DMS114 treated with DMSO at 0.1 percent for 48 hours (cell line): ENCODE measurements around the gene PCDH12.
A peak's percentile ranks its signal among the peaks of the same experiment; 100 is the strongest.

Source experiments
- DNase-seq: peaks from one replicate; lab custom pipeline; 2025; ENCODE audit not compliant: unreplicated experiment; lab: John Stamatoyannopoulos, UW

PCDH12 gene

DNA sequence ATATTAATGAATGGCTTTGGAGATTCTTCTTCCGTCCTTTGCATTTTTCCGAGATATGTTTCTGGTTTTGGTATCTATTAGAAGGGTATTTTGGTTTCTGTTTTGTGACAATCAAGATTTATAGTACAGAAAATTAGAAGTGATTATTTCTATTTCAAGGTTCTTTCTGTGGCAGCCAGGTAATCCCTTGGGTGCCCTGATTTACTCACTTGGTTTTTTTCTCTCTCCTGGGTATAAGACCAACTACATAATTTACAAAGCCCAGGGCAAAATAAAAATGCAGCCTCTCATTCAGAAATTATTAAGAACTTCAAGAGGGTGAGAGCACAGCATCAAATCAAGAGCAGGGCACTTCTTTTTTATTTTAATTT is 8.9 kb upstream of the PCDH12 start:
- no peak for DNase-seq

DNA sequence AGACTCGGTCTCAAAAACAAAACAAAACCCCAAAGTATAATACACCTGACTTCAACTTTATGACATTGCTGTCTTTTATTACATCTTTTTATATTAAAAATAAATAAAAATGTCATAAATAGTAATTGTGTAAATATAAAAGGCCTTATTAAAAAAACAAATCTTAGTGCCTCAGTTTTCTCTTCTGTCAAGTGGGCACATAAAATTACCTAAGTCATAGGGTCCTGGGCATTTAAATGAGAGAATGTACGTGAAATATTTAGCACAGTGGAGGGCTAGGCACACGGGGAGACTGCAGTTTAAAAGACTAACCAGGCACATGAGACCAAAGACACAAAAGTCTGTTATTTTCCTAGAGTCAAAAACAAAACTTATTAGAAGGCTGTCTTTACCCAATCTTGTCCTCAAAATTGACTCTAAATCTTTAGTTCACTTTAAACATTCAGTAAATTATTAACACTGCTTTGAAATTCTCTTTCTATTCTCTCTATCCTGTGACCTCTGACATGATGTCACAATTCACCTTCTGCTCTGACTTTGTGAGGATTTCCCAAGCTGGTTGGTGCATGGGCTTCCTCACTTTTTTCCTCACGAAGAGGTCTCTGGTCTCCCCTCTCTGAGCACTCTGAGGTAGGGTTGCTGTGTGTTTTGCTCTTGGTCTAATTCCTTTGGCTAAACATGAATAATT is 8.4 kb upstream of the PCDH12 start:
- DNase-seq = no peak

DNA sequence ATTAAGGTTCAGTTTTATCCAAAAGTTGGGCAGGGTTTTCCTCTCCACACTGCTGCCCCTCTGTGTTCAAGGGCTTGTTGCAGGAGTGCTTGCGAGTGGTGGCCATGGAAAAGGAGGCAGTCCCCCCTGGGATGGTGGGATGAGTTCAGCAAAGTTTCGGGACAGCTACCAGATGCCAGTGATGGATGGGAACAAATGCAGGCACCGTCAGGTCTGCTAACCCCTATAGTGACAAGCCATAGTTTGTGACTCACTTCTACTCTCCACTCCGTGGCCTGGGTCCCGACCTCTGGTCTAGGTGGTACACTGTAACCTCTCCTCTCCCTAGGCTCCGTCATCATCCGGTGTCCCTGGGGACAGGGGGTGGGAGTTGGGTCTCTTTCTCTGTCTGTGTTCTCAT is 7.1 kb upstream of the PCDH12 start:
- no peak for DNase-seq

DNA sequence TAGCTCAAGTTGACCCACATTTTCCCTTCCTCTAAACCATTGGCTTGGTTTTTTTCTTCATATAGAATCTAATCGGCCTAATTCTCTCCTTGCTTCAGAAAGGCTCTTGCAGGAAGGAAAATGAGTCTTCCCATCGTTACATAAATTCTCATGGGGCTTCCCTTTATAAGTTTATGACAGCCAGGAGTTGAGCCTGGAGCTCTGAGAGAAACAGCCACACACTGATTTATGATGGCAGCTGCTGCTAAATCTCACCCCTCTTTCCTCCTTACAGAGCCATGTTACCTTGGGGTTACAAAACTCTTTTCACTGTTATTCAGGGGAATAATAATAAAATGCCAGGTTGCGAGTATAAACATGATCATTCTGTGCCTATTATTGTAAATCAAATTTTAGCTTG is 5.7 kb upstream of the PCDH12 start:
- no peak for DNase-seq

DNA sequence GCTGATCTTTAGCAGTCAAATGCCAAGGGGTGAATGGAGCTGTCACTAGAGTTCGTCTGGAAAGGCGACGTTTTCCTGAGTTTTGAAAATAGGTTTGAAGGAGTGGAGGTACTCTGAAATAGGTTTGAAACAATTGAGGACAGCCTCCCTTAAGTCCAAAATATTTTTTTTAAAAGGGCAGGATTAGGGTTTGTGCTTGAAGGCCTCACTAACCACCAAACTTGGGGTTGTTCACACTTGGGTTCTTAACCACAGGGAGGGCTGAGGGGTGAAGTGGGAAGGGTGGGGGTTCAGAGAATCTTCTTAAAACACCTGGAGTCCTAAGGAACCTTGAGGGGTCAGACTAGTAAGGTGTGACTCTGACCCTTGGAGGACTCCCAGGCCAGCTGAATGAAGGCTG is 3.5 kb upstream of the PCDH12 start:
- DNase-seq = no peak

DNA sequence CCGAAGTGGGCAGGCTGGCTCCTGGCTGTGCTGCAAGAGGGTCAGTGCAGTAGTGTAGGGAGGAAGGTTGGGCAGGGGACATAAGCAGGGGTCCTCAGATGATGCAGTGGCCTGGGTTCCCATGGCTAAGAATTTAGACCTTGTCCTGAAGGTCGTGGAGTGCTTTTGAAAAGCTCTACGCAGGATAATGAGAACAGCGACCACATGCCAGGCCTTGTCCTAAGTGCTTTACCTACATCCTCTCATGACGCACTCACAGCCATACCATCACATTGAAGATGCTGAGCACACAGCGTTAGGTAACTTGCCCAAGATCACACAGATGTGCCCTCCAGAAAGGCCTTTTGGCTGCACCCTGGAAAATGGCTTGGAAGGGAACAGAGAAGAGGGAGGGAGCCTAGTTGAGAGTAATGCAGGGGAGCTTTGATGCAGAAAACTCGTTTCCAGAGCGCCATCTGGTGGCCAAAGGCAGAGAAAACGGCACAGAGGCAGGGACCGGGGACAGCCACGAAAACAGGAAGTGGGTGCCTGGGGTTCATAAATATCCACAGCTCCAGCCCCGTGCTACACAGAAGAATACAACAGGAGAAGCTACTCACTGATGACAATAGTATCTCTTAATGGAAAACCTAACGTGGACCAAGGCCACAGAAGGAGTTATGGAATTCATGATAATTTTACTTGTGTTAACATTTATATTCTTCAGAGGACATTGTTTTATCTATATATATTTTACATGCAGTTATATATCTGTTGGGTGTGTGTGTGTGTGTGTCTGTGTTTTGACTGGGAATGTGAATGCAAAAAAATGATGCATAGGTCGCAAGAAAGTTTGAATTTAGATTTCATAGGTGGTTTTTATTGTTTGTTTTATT is 2.7 kb upstream of the PCDH12 start:
- DNase-seq = peak; percentile 75

DNA sequence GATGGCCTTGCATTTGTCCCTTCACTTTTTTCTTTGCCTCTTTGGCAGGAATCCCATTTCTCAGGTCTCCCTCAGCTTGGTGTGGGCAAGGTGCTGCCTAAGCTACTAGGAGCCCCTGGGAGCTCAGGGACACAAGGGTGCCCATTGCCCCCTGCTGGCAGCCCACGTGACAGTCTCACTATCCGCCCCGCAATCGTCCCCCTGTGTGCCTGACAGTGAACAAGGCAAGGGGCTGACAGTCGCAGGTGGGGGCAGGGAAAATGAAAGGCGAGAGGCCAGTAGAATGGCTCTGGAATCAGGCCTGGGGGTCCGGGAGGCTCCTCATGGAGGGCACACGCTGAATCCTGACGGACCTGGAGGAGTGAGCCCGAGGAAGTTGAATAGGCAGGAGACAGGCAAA is 2.0 kb upstream of the PCDH12 start:
- DNase-seq = no peak

DNA sequence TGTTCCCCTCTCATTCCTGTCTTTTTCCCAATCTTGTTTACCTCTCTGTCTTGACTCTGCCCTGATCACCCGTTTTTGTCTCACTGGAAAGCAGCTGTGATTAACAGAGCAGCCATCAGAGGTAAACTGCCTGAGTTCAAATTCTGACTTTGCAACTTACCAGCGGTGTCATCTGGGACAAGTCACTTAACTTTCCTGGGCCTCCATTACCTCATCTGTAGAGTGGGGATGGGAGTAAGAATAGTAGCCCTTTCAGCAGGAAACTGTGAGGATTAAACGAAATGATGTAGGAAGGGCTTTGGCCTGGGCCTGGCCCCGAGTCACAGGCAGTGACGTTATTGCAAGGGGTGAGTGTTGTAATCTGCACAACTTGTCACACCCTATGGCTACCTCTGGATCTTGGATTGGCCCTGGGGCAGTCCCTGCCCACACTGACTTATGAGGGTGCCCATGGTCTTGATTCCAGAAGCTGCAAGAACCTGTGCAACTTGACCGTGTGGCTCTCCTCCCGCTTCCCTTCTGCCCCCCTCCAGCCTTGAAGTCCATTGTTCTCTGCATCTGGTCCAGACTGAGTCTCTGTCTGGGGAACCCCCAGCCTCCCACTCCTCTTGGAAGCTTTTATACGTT is 657 bp upstream of the PCDH12 start:
- no peak for DNase-seq

DNA sequence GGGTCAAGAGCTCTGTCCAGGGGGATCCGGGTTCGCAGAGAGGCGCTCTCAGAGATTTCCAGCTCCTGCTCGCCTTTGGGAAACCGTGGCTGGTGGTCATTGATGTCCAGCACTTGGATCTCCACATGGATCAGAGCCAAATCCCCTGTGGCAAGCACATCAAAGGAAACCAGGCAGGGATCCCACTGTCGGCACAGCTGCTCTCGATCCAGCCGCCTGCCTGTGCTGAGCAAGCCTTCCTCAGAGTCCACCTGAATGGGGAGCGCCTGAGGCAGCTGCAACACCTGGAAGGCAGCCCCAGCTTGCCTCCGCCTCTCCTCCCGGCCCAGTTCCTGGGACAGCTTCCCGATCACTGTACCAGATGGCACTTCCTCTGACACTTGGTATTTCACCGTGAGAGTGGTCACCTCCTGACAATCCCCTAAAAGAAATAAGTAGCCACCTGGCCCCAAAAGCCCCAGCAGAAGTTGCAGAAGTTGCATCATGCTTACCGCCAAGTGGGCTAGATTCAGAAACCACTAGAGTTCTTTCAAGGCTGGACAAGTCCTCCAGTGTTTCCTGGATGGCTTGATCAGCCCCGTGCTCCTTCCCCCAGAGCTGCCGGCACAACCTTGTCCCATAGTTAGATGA is 520 bp downstream of the PCDH12 start:
- DNase-seq = no peak

DNA sequence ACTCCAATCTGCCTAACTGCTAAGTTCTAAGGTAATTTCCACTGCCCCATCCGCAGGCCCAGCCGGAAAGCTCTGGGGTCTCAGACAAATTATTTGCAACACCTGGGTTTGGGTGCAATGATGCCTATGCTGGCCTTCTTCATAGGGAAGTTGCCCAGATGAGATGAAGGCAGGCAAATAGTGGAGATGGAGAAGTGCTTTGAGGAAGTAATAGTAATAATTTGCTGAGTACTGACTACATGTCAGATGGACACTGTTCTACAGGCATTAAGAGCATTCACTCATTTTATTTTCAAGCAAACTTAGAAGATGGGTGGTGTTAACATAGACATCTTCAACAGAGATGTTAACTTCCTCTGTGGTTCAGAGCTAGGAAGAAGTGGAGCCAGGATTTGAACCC is 3.8 kb downstream of the PCDH12 start:
- no peak for DNase-seq

DNA sequence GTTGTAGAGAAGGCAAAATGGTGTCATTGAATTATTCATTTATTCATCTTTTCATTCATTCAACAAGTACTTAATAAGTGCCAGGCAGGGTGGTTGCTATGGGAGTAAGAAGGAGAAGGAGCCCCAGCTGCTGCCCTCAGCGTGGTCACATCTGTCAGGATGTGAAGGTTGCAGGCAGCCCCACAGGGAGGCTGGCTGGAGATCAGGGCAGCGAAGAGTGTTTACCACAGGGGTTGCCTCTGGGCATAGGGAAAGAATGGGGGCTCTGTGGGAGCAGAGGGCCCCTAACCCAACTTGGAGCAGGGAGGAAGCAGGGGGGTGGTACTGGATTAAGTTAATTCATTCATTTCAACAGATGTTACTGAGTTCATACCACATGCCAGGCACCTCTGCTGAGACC is 6.0 kb downstream of the PCDH12 start:
- DNase-seq = no peak

DNA sequence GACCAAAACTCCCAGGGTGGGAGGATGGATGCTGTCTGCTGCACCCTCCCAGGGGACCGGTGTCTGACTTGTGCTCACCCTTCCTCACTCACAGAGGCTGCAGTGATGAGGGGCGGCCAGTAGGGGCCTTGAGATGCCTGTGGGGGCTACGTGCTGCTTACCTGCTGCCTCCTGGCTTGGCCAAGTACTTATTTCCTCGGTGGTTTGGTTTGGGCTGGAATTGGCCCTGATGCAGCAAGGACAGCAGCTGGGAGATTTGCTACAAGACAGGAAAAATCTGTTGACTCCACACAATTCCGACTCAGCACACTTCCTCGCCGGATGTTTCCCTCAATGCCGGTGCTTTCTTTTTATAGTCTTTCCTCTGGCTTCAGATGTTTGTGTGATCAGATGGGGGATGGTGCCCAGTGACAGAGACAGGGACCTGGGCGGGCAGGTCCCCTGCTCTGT is 6.6 kb downstream of the PCDH12 start:
- DNase-seq = no peak

DNA sequence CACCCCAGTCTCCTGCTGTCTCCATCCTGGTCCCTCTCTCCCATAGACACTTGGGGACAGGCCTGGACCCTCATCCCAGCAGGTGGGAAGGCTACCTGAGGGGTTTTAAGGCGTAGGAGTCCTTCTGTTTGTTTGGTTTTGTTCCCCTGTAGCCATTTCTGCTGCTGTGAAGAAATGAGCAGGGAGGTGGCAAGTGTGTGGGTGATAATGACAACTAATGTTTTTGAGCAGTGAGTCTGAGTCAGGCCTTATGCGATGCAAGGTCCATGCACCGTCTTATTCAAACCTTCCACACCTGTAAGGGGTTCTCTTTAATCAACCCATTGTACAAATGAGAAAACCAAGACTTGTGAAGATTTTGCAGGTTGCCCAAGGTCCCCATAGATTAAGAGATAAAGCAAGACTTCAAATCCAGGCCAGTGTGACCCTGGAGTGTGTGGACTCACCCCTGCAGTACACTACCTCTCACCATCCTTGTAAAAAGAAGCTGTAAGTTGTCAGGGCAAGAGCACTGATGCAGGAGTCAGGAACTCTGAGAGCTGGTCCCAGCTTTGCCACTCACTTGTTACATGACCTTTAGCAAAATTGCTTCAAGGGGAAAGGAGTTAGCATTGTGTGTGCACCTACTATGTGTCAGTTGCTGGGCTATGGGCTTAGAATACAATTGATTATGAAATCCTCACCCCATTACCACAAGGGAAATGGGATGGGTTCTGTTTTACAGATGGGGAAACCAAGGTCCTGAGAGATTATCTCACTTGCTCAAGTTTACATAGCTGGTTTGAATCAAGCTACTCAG is 7.6 kb downstream of the PCDH12 start:
- no peak for DNase-seq

DNA sequence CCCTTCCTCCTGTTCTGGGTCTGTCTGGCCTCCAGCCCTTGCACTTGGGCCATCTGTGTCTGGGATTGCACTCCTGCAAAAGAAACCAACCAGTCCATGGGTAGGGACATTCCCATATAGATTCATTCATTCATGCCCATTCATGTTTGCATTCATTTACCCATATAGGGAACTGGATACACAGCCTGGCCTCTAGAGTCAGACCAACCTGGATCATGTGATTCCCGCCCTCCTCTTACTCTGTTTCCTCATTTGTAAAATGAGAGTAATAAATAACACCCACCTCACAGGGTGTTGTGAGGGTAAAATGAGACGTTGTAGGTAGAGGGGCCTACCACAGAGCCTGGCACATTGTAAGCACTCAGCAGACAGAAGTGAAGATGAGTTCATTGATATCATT is 8.5 kb downstream of the PCDH12 start:
- DNase-seq = no peak

DNA sequence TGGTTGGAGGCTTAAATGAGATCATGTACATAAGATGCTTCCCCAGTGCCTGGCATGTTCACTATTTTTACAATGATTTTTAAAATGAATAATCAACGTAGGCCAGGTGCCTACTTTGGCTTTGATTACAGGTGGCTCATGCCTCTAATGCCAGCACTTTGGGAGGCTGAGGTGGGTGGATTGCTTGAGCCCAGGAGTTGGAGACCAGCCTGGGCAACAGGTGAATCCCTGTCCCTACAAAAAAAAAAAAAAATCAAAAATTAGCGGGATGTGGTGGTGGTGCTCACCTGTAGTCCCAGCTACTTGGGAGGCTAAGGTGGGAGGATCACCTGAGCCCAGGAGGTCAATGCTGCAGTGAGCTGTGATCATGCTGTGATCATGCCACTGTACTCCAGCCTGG is 9.2 kb downstream of the PCDH12 start:
- DNase-seq = no peak

DNA sequence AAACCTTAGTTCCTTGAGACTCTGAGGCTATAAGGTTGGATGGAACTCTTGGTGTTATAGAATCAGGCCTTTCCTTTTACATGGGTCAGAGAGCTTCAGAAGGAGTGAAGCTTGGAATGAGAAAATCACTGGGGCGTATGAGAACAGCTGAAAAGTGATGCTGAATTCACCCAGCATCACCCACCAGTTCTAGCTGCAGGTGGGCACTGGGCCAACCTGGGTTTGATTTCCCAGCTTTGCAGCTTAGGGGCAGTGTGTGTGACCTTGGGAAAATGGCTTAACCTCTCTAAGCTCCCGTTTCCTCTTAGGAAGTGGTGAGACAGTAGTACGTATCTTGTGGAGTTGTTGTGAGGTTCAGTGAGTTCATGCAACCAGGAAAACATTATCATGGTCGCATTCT is 10.7 kb downstream of the PCDH12 start:
- no peak for DNase-seq

DNA sequence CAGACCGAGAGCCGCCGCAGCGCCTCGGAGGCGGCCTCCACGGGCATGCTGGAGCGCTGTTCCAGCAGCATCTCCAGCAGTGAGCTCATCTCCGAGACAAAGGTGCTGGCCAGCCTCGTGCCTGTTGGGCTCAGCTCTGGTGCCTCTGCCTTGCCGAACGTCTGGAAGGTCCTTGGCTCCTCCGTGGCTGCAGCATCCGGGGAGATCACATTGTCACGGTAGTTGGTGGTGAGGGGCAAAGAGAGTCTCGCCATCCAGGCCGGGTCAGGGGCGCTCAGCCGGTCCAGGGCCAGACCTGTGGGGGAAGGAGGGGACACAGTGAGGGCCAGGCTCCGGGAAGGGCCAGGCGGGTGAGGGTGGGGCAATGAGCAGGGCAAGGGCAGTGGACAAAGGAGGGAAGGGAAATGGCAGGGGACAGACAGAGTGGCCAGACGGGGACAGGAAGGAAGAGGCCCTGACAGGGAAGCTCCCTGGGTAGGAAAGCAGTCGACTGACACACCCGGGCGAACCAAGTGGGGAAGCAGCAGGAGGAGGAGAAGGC is 12.4 kb downstream of the PCDH12 start:
- no peak for DNase-seq

DNA sequence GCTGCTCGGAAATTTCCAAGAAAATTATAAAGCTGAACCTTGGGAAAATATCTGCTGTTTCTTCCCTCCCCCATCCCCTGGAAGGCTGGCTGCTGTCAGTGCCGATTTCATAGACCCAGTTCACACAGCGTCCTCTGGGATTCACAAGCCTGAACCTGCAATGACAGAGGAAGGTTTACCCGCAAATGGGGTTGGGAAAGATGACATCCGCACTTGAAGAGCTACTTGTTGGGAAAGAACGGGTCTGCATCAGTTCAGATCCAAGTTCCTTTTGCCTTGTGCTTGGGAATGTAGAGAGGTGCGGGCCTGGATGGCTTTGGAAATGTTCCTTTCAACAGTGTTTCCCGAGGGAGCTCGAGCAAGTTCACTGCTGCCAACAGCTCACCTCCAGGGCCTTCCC is 13.9 kb downstream of the PCDH12 start:
- no peak for DNase-seq

DNA sequence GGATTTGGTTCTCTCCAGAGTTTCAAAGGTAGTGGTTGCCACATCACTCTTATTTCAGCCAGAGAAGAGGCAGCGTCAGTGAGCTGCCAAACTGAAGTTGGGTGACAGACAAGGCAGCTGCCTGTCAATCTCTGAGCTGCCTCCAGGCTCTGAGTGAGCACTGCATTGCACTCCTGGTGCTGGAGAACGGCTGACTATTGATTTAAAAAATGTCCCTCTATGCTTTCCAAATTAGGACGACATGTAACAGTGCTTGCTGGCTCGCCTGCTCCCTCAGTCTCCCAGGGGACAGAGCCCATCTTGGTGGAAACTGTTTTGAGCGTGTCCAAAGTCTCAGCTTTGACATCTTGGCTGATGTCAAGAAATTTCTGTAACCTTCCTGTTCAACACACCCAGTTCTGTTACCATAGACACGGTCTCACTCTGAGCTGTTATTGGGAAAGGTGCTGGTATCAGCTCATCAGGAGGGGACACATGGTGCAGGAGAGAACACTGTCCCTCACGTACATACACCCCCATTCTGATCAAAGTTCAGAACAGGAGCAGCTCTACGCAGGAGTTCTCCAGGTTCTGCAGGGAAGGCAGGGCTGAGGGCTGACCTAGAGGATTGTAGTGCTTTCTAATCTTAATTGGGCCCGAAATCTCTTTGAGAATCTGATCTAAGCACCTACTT is 15.7 kb downstream of the PCDH12 start:
- no peak for DNase-seq

DNA sequence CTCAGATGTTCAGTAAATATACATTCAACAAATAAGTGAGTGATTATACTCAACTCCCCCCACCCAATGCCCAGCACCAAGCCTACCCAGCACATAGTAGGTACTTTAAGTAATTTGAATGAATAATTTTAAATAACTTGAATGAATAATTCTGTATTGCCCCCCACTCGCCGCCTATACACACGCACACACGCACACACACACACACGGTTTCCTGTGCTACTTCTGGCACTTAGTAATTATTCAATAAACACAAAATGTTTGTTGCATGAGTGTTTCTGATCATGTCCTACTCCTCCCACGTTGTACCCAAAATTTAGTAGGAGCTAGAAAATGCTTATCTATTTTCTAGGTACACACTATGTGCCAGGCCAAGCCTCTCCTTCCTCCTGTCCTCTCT is 16.2 kb downstream of the PCDH12 start:
- no peak for DNase-seq
